HEK293 (cell line): ENCODE measurements around the gene PKM.

ENCODE experiments used
- CTCF ChIA-PET: fragments of 350-600 bp; formaldehyde crosslinking; extraction: SDS; loops from one replicate; lab custom pipeline; 2021; ENCODE audit warnings: antibody characterized with exemption; lab: Yijun Ruan, JAX
- POLR2A ChIA-PET: fragments of 300-600 bp; formaldehyde crosslinking; extraction: SDS; loops from one replicate; lab custom pipeline; 2020; ENCODE audit warnings: antibody characterized with exemption, inconsistent platforms; lab: Yijun Ruan, JAX
- H3K27ac ChIP-seq: fragments of 200-500 bp; sonication (Bioruptor generic); 2 replicates; pipeline ENCODE4 v1.5.1; 2014; ENCODE audit warnings: low read depth, low read length, control low read depth, inconsistent platforms; ENCODE audit errors: extremely low read depth
- H3K36me3 ChIP-seq, 2 experiments: fragments of 200-500 bp in 1 of 2; sonication (Bioruptor generic) in 1 of 2; 1 replicate in 1 of 2; 2 replicates in 1 of 2; pipeline ENCODE4 v1.5.1; 2014 to 2017; ENCODE audit warnings: inconsistent platforms in 2 of 2, low read length in 2 of 2; ENCODE audit not compliant: control insufficient read depth in 2 of 2, insufficient read depth in 1 of 2
- H3K4me1 ChIP-seq: fragments of 200-500 bp; sonication (Bioruptor generic); 2 replicates; pipeline ENCODE4 v1.5.1; 2014; ENCODE audit warnings: mild to moderate bottlenecking, low read length, inconsistent platforms; ENCODE audit not compliant: control insufficient read depth, insufficient read depth
- H3K4me3 ChIP-seq: 2 replicates; pipeline ENCODE4 v1.5.1; 2011; ENCODE audit warnings: low read depth, mild to moderate bottlenecking, control low read depth, low read length, moderate library complexity
- H3K9me3 ChIP-seq: fragments of 200-500 bp; sonication (Bioruptor generic); 2 replicates; pipeline ENCODE4 v1.5.1; 2014; ENCODE audit warnings: low read depth, low read length, inconsistent platforms; ENCODE audit not compliant: control insufficient read depth, insufficient read depth
- BCL11A ChIP-seq: fragments of 450-650 bp; formaldehyde crosslinking; IDR thresholded peaks from 2 replicates; pipeline ENCODE4 v1.5.1; 2016; ENCODE audit warnings: low read depth, missing biosample characterization, missing genetic modification characterization
- KLF10 ChIP-seq: fragments of 450-650 bp; IDR thresholded peaks from 2 replicates; pipeline ENCODE4 v1.5.1; 2018; ENCODE audit warnings: missing biosample characterization, mild to moderate bottlenecking, missing genetic modification characterization
- KLF8 ChIP-seq: fragments of 450-650 bp; formaldehyde crosslinking; IDR thresholded peaks from 2 replicates; pipeline ENCODE4 v1.5.1; 2016; ENCODE audit warnings: missing biosample characterization, missing genetic modification characterization
- PRDM1 ChIP-seq: fragments of 450-650 bp; formaldehyde crosslinking; IDR thresholded peaks from 2 replicates; pipeline ENCODE4; 2016; ENCODE audit warnings: missing biosample characterization, missing genetic modification characterization
- SCRT2 ChIP-seq: fragments of 450-650 bp; formaldehyde crosslinking; IDR thresholded peaks from 2 replicates; pipeline ENCODE4 v1.5.1; 2016; ENCODE audit warnings: missing biosample characterization, missing genetic modification characterization
- ZNF140 ChIP-seq: fragments of 450-650 bp; formaldehyde crosslinking; IDR thresholded peaks from 2 replicates; pipeline ENCODE4 v1.5.1; 2016; ENCODE audit warnings: missing biosample characterization, missing genetic modification characterization
- ZNF24 ChIP-seq: fragments of 450-650 bp; formaldehyde crosslinking; IDR thresholded peaks from 2 replicates; pipeline ENCODE4 v1.5.1; 2016; ENCODE audit warnings: missing biosample characterization, missing genetic modification characterization
- ZNF302 ChIP-seq: fragments of 450-650 bp; formaldehyde crosslinking; IDR thresholded peaks from 2 replicates; pipeline ENCODE4 v1.5.1; 2016; ENCODE audit warnings: missing biosample characterization, missing genetic modification characterization, low read depth
- ZNF335 ChIP-seq: fragments of 450-650 bp; formaldehyde crosslinking; conservative IDR thresholded peaks from 2 replicates; pipeline ENCODE4 v1.5.1; 2016; ENCODE audit warnings: missing biosample characterization, missing genetic modification characterization
- ZNF341 ChIP-seq: fragments of 450-650 bp; formaldehyde crosslinking; IDR thresholded peaks from 2 replicates; pipeline ENCODE4; 2016; ENCODE audit warnings: low read depth, missing biosample characterization, missing genetic modification characterization
- ZNF350 ChIP-seq: fragments of 450-650 bp; formaldehyde crosslinking; IDR thresholded peaks from 2 replicates; pipeline ENCODE4 v1.5.0; 2017; ENCODE audit warnings: missing biosample characterization, mild to moderate bottlenecking, missing genetic modification characterization
- ZNF658 ChIP-seq: fragments of 450-650 bp; formaldehyde crosslinking; IDR thresholded peaks from 2 replicates; pipeline ENCODE4; 2016; ENCODE audit warnings: missing biosample characterization, missing genetic modification characterization
- ZNF776 ChIP-seq: fragments of 450-650 bp; formaldehyde crosslinking; IDR thresholded peaks from 2 replicates; pipeline ENCODE4 v1.5.0; 2017; ENCODE audit warnings: missing biosample characterization, missing genetic modification characterization, borderline replicate concordance
- TF ChIP-seq, protein P1 (sequence below): fragments of 450-650 bp; formaldehyde crosslinking; IDR thresholded peaks from 2 replicates; pipeline ENCODE4 v1.5.1; 2016; ENCODE audit warnings: missing biosample characterization, missing genetic modification characterization, low read depth
- TF ChIP-seq, protein P2 (sequence below): fragments of 450-650 bp; formaldehyde crosslinking; IDR thresholded peaks from 2 replicates; pipeline ENCODE4 v1.5.1; 2017; ENCODE audit warnings: missing biosample characterization, missing genetic modification characterization
- TF ChIP-seq, protein P3 (sequence below): fragments of 450-650 bp; formaldehyde crosslinking; IDR thresholded peaks from 2 replicates; pipeline ENCODE4 v1.5.1; 2016; ENCODE audit warnings: missing biosample characterization, missing genetic modification characterization, low read depth

PKM gene

DNA sequence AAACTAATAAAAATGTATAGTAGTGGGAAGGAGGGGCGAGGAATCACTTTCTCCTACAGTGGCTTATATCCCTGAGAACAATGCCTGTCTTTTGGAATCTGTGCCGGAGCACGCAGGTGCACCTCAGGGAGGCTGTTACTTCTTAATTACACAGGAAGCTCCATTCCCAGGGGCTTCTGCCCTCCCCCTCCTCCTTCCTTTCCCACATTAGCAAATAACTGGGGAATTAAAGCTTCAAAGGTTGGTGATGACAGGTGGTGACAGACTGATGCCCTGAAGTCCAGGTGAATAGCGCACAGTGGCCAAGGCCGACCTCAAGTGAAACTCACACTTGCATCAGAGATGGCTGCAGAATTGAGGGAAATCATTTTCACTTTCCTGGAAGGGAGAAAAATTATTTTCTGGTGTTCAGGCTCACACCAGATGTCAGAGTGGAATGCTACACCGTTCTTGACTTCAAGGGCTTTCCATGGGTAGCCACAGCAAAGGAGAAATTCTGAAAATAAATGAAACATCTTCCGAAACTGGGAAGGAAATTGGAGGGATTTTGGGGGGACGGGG, 37.1 kb downstream of the PKM start:
- ChIA-PET POLR2A (interaction anchor here (1.4 kb wide), 1 partner anchor 37 kb away, joined by 5 read pairs; the partner anchor contains the start of gene PKM), CTCF (interaction anchor here (0.5 to 1.5 kb wide), 5 partner anchors 17 to 451 kb away, joined by 3 read pairs; no protein-coding TSS in a partner anchor)
- Histone ChIP-seq H3K4me1 (no peaks in the 10 kb centered on the region; the same call in 1 of the 2 replicates), H3K4me3 (no peak overlapping the region), H3K36me3 (peaks cover 3 to 9% of the 10 kb centered on the region in 2 experiments), H3K27ac (no peak overlapping the region), H3K9me3 (no peaks in the 10 kb centered on the region)
- TF ChIP-seq ZNF341 (peak; percentile 31; the same call in 1 of the 2 replicates), PRDM1 (tag by site-specific recombination) (peak; percentile 92), ZNF658 (no peak)

DNA sequence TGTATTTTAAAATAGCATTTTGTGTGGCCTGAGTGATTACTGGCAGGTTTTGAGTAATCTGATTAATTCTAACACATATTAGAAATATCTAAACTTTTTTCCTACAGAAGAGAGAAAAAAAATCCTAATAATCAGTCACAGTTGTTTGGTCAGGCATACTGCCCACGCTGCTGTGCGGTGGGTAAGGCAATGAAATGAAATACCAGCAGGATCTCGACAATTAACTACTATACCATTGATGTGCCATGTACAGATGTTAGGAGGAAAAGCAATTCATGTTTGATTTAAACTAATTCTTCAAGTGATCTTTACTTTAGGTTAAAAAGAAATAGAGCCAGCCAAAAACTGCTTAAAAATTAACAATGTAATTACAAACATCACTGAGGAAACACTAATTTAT, 38.6 kb downstream of the PKM start:
- no peaks in the 10 kb centered on the region for H3K9me3 ChIP-seq
- no peaks in the 10 kb centered on the region; the same call in 1 of the 2 replicates for H3K4me1 ChIP-seq
- ChIA-PET CTCF (interaction anchor here (0.6 kb wide), 1 partner anchor 81 kb away, joined by 3 read pairs; no protein-coding TSS in a partner anchor), POLR2A (no interaction called here)
- no peak overlapping the region for H3K27ac ChIP-seq
- H3K36me3 ChIP-seq = no peaks in the 10 kb centered on the region
- H3K4me3 ChIP-seq = no peak overlapping the region
- TF ChIP-seq ZNF335 (peak; percentile 11; the same call in 1 of the 2 replicates), KLF8 (no peak), SCRT2 (tag by site-specific recombination) (no peak), ZNF24 (no peak), ZNF776 (no peak), ZNF350 (tag by site-specific recombination) (no peak), ZNF140 (tag by site-specific recombination) (no peak), BCL11A (no peak), KLF10 (0 out of 2 replicates have a peak, but pooled peaks have one; percentile 32), ZNF302 (no peak)
- TF ChIP-seq, protein P1, sequence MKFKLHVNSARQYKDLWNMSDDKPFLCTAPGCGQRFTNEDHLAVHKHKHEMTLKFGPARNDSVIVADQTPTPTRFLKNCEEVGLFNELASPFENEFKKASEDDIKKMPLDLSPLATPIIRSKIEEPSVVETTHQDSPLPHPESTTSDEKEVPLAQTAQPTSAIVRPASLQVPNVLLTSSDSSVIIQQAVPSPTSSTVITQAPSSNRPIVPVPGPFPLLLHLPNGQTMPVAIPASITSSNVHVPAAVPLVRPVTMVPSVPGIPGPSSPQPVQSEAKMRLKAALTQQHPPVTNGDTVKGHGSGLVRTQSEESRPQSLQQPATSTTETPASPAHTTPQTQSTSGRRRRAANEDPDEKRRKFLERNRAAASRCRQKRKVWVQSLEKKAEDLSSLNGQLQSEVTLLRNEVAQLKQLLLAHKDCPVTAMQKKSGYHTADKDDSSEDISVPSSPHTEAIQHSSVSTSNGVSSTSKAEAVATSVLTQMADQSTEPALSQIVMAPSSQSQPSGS (tag by site-specific recombination) = no peak
- TF ChIP-seq, protein P2, sequence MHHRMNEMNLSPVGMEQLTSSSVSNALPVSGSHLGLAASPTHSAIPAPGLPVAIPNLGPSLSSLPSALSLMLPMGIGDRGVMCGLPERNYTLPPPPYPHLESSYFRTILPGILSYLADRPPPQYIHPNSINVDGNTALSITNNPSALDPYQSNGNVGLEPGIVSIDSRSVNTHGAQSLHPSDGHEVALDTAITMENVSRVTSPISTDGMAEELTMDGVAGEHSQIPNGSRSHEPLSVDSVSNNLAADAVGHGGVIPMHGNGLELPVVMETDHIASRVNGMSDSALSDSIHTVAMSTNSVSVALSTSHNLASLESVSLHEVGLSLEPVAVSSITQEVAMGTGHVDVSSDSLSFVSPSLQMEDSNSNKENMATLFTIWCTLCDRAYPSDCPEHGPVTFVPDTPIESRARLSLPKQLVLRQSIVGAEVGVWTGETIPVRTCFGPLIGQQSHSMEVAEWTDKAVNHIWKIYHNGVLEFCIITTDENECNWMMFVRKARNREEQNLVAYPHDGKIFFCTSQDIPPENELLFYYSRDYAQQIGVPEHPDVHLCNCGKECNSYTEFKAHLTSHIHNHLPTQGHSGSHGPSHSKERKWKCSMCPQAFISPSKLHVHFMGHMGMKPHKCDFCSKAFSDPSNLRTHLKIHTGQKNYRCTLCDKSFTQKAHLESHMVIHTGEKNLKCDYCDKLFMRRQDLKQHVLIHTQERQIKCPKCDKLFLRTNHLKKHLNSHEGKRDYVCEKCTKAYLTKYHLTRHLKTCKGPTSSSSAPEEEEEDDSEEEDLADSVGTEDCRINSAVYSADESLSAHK (tag by site-specific recombination) = no peak
- TF ChIP-seq, protein P3, sequence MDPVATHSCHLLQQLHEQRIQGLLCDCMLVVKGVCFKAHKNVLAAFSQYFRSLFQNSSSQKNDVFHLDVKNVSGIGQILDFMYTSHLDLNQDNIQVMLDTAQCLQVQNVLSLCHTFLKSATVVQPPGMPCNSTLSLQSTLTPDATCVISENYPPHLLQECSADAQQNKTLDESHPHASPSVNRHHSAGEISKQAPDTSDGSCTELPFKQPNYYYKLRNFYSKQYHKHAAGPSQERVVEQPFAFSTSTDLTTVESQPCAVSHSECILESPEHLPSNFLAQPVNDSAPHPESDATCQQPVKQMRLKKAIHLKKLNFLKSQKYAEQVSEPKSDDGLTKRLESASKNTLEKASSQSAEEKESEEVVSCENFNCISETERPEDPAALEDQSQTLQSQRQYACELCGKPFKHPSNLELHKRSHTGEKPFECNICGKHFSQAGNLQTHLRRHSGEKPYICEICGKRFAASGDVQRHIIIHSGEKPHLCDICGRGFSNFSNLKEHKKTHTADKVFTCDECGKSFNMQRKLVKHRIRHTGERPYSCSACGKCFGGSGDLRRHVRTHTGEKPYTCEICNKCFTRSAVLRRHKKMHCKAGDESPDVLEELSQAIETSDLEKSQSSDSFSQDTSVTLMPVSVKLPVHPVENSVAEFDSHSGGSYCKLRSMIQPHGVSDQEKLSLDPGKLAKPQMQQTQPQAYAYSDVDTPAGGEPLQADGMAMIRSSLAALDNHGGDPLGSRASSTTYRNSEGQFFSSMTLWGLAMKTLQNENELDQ (tag by site-specific recombination) = no peak
